GM18867 (cell line): ENCODE data around the gene CLIP3.
A peak's percentile ranks its signal among the peaks of the same experiment; 100 is the strongest.
"Not testable (repeated sequence)": the region's sequence is repeated elsewhere in the genome, so short reads cannot be mapped to it uniquely, and the experiment has no call there.

Source experiments
- ATAC-seq: cut with Tn5 transposase; IDR thresholded peaks from one replicate; pipeline ENCODE4 v1.9.1; 2021; ENCODE audit warnings: mild to moderate bottlenecking, moderate library complexity; ENCODE audit not compliant: unreplicated experiment

Gene CLIP3

GRCh38 chr19:36047835-36048234 lies 15.2 kb upstream of the CLIP3 start:
- ATAC-seq = no peak

GRCh38 chr19:36046443-36047050 lies 13.9 kb upstream of the CLIP3 start:
- no peak for ATAC-seq

GRCh38 chr19:36043952-36044351 lies 11.3 kb upstream of the CLIP3 start:
- no peak for ATAC-seq

GRCh38 chr19:36041831-36042230 lies 9.2 kb upstream of the CLIP3 start:
- no peak for ATAC-seq

- not testable (repeated sequence) for ATAC-seq
These were observed 8.4 kb upstream of the CLIP3 start for GRCh38 chr19:36041092-36041491.

GRCh38 chr19:36040495-36040894 lies 7.8 kb upstream of the CLIP3 start:
- no peak for ATAC-seq

GRCh38 chr19:36031308-36031707 lies 1.4 kb downstream of the CLIP3 start:
- ATAC-seq = no peak

- no peak for ATAC-seq
These were observed 2.2 kb downstream of the CLIP3 start for GRCh38 chr19:36030264-36031148.

GRCh38 chr19:36028313-36029041 lies 4.2 kb downstream of the CLIP3 start:
- no peak for ATAC-seq

- no peak for ATAC-seq
These were observed 5.0 kb downstream of the CLIP3 start for GRCh38 chr19:36027696-36028095.

GRCh38 chr19:36026091-36026876 lies 6.4 kb downstream of the CLIP3 start:
- no peak for ATAC-seq

- no peak for ATAC-seq
These were observed 7.1 kb downstream of the CLIP3 start for GRCh38 chr19:36025541-36025940.

GRCh38 chr19:36023432-36023831 lies 9.2 kb downstream of the CLIP3 start:
- no peak for ATAC-seq

GRCh38 chr19:36019061-36019670 lies 13.5 kb downstream of the CLIP3 start:
- ATAC-seq = no peak

GRCh38 chr19:36014012-36014924 lies 18.4 kb downstream of the CLIP3 start, which contains the start of gene ALKBH6:
Gene ALKBH6, minus strand, starts transcription at chr19:36014213. Its CDS starts 816 bp downstream, at chr19:36013397.
- ATAC-seq = peak; percentile 92

- no peak for ATAC-seq
These were observed 19.2 kb downstream of the CLIP3 start for GRCh38 chr19:36013280-36014011.

GRCh38 chr19:36010402-36010801 lies 22.3 kb downstream of the CLIP3 start:
- no peak for ATAC-seq

- no peak for ATAC-seq
These were observed 22.9 kb downstream of the CLIP3 start for GRCh38 chr19:36009633-36010379.
